Measurements from ENCODE around the gene ULK2. TPM values are rescaled to one million over a fixed set of nuclear protein-coding genes. Genes with fewer than 3 reads are reported as not detected.

The ULK2 gene
- total RNA-seq, 1 donor from 2014 or later, result 25.7 TPM

- no peaks in the 10 kb centered on the region for H3K9me3 Mint-ChIP-seq
- H3K36me3 Mint-ChIP-seq, result peaks cover 50% of the 10 kb centered on the region
- H3K27ac Mint-ChIP-seq, result no peak overlapping the region
- no peaks in the 10 kb centered on the region for H3K27me3 Mint-ChIP-seq
- no peak for DNase-seq (ENCODE audit: extremely low spot score, unreplicated experiment)
- TF ChIP-seq CTCF (conservative IDR thresholded peaks at IDR 0.05), result no peak
- H3K4me3 Mint-ChIP-seq, result no peak overlapping the region
- no peaks in the 10 kb centered on the region for H3K4me1 Mint-ChIP-seq (ENCODE audit: unreplicated experiment)
These were observed 62.7 kb downstream of the ULK2 start for GRCh38 chr17:19805006-19805405.

- DNase-seq (ENCODE audit: extremely low spot score, unreplicated experiment), result no peak
- Mint-ChIP-seq H3K36me3 (peaks cover 62% of the 10 kb centered on the region), H3K9me3 (peaks cover 12% of the 10 kb centered on the region), H3K27me3 (no peaks in the 10 kb centered on the region), H3K4me1 (ENCODE audit: unreplicated experiment) (no peaks in the 10 kb centered on the region), H3K27ac (no peak overlapping the region), H3K4me3 (no peak overlapping the region)
- no peak for TF ChIP-seq CTCF (conservative IDR thresholded peaks at IDR 0.05)
These were observed 67.2 kb downstream of the ULK2 start for GRCh38 chr17:19800571-19800970.

- H3K4me3 Mint-ChIP-seq, result no peak overlapping the region
- H3K27me3 Mint-ChIP-seq, result no peaks in the 10 kb centered on the region
- no peaks in the 10 kb centered on the region for H3K4me1 Mint-ChIP-seq (ENCODE audit: unreplicated experiment)
- peaks cover 12% of the 10 kb centered on the region for H3K9me3 Mint-ChIP-seq
- H3K27ac Mint-ChIP-seq, result no peak overlapping the region
- no peak for DNase-seq (ENCODE audit: extremely low spot score, unreplicated experiment)
- no peak for TF ChIP-seq CTCF (conservative IDR thresholded peaks at IDR 0.05)
- peaks cover 59% of the 10 kb centered on the region for H3K36me3 Mint-ChIP-seq
These were observed 67.9 kb downstream of the ULK2 start for GRCh38 chr17:19799796-19800195.

- Mint-ChIP-seq H3K4me1 (ENCODE audit: unreplicated experiment) (no peaks in the 10 kb centered on the region), H3K27ac (no peak overlapping the region), H3K4me3 (no peak overlapping the region), H3K9me3 (peaks cover 28% of the 10 kb centered on the region), H3K27me3 (no peaks in the 10 kb centered on the region), H3K36me3 (peaks cover 74% of the 10 kb centered on the region)
- no peak for TF ChIP-seq CTCF (conservative IDR thresholded peaks at IDR 0.05)
- DNase-seq (ENCODE audit: extremely low spot score, unreplicated experiment), result no peak
These were observed 71.3 kb downstream of the ULK2 start for GRCh38 chr17:19796457-19796856.

- Mint-ChIP-seq H3K27me3 (no peaks in the 10 kb centered on the region), H3K27ac (no peak overlapping the region), H3K4me1 (ENCODE audit: unreplicated experiment) (no peaks in the 10 kb centered on the region), H3K9me3 (peaks cover 23% of the 10 kb centered on the region), H3K36me3 (peaks cover 68% of the 10 kb centered on the region), H3K4me3 (no peak overlapping the region)
- DNase-seq (ENCODE audit: extremely low spot score, unreplicated experiment), result no peak
- no peak for TF ChIP-seq CTCF (conservative IDR thresholded peaks at IDR 0.05)
These were observed 75.7 kb downstream of the ULK2 start for GRCh38 chr17:19791918-19792550.

Data from type B pancreatic cell (in vitro differentiated cells).